Measurements from ENCODE around the gene ADGRB3.

GRCh38 chr6:69026243-69026642 lies 391.2 kb downstream of the ADGRB3 start:
- TF ChIP-seq POLR2AphosphoS5 (IDR thresholded peaks at IDR 0.05; ENCODE audit: low read depth, low read length) (no peak), IRF3 (IDR thresholded peaks at IDR 0.05; ENCODE audit: low read depth, low read length) (no peak), CTCF (IDR thresholded peaks at IDR 0.05) (no peak), GABPA (IDR thresholded peaks at IDR 0.05; ENCODE audit: low read depth) (no peak)
